Measurements from ENCODE around the gene KPNA1. TPM values are rescaled to one million over a fixed set of nuclear protein-coding genes. Genes with fewer than 3 reads are reported as not detected.
A peak's percentile ranks its signal among the peaks of the same experiment; 100 is the strongest.

The KPNA1 gene
- total and polyA plus RNA-seq, 2 of the 13 experiments (the other 11 are each of a cell fraction or from before 2014, with no cell fraction given), result 15.4 to 30.0 TPM

DNA sequence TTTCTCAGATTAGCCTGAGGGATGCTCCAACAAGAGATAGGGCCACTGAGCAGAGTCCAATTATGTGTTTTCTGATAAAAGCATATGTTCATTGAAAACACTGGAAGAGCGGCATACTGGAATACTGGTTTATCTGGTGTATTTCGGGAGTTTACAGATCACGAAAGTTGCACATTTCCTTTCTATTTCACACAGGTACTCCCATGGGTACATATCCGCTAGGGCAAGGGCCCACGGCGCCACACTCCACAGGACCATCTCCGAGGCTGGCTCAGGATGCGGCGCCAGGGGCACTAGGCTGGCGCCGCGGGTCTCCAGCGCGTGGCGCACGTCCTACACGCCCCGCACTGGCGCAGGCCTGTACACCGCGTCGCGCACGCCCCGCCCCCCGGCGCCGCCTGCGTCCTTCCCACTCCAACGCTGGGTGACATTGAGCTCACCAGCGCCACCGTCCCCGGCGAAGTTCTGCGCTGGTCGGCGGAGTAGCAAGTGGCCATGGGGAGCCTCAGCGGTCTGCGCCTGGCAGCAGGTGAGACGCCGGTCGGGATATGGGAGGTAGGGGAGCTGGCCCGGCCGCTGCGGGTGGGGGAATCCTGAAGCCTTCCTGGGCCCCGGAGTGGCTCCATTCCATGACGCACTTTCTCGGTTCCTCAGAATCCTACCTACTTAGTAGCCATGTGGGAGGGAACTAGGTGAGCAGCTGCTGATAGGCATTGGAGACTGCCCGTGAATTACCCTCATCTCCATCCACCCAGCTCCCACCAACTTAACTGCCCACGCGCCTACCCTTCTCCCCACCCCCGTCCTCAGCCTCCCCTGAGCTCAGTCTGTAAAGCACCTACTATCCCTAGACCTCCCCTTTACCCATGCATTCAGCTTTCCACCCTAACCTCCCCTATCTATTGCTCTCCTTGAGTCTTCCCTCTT lies 130.7 kb downstream of the KPNA1 start, which contains the start of gene FAM162A (continued):
- TF ChIP-seq SRSF1 (optimal IDR thresholded peaks at IDR 0.05; ENCODE audit: low read depth, low read length), result no peak
- peak; percentile 91 for TF ChIP-seq MEIS1 (CRISPR knock-in tag; IDR thresholded peaks at IDR 0.05; ENCODE audit: borderline replicate concordance)
- TF ChIP-seq, protein P1, sequence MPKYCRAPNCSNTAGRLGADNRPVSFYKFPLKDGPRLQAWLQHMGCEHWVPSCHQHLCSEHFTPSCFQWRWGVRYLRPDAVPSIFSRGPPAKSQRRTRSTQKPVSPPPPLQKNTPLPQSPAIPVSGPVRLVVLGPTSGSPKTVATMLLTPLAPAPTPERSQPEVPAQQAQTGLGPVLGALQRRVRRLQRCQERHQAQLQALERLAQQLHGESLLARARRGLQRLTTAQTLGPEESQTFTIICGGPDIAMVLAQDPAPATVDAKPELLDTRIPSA (CRISPR knock-in tag; IDR thresholded peaks at IDR 0.05; ENCODE audit: borderline replicate concordance), result peak; percentile 79; the same call in 1 of the 2 replicates
- no peak for TF ChIP-seq NFIB (CRISPR knock-in tag; IDR thresholded peaks at IDR 0.05; ENCODE audit: borderline replicate concordance)
- TF ChIP-seq KMT2A (CRISPR knock-in tag; IDR thresholded peaks at IDR 0.05), result peak; percentile 98
- TF ChIP-seq DNMT3B (CRISPR knock-in tag; conservative IDR thresholded peaks at IDR 0.05), result no peak
- TF ChIP-seq TMF1 (CRISPR knock-in tag; IDR thresholded peaks at IDR 0.05; ENCODE audit: low read depth), result peak; percentile 87
- TF ChIP-seq, protein P2, sequence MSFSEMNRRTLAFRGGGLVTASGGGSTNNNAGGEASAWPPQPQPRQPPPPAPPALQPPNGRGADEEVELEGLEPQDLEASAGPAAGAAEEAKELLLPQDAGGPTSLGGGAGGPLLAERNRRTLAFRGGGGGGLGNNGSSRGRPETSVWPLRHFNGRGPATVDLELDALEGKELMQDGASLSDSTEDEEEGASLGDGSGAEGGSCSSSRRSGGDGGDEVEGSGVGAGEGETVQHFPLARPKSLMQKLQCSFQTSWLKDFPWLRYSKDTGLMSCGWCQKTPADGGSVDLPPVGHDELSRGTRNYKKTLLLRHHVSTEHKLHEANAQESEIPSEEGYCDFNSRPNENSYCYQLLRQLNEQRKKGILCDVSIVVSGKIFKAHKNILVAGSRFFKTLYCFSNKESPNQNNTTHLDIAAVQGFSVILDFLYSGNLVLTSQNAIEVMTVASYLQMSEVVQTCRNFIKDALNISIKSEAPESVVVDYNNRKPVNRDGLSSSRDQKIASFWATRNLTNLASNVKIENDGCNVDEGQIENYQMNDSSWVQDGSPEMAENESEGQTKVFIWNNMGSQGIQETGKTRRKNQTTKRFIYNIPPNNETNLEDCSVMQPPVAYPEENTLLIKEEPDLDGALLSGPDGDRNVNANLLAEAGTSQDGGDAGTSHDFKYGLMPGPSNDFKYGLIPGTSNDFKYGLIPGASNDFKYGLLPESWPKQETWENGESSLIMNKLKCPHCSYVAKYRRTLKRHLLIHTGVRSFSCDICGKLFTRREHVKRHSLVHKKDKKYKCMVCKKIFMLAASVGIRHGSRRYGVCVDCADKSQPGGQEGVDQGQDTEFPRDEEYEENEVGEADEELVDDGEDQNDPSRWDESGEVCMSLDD (CRISPR knock-in tag; IDR thresholded peaks at IDR 0.05; ENCODE audit: borderline replicate concordance), result no peak
- TF ChIP-seq, protein P3, sequence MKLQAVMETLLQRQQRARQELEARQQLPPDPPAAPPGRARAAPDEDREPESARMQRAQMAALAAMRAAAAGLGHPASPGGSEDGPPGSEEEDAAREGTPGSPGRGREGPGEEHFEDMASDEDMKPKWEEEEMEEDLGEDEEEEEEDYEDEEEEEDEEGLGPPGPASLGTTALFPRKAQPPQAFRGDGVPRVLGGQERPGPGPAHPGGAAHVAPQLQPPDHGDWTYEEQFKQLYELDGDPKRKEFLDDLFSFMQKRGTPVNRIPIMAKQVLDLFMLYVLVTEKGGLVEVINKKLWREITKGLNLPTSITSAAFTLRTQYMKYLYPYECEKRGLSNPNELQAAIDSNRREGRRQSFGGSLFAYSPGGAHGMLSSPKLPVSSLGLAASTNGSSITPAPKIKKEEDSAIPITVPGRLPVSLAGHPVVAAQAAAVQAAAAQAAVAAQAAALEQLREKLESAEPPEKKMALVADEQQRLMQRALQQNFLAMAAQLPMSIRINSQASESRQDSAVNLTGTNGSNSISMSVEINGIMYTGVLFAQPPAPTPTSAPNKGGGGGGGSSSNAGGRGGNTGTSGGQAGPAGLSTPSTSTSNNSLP (IDR thresholded peaks at IDR 0.05; ENCODE audit: low read depth, low read length), result no peak
- no peak for TF ChIP-seq ZNF841 (CRISPR knock-in tag; IDR thresholded peaks at IDR 0.05; ENCODE audit: borderline replicate concordance)
- no peak for TF ChIP-seq NFRKB (IDR thresholded peaks at IDR 0.05)
- TF ChIP-seq ZNF883 (CRISPR knock-in tag; IDR thresholded peaks at IDR 0.05; ENCODE audit: not compliant biosample characterization), result peak; percentile 82
- peak; percentile 82; the same call in 1 of the 2 replicates for TF ChIP-seq ZNF124 (CRISPR knock-in tag; IDR thresholded peaks at IDR 0.05)
- peak; percentile 67; the same call in 1 of the 2 replicates for TF ChIP-seq ZBTB7A (CRISPR knock-in tag; IDR thresholded peaks at IDR 0.05)
- TF ChIP-seq ZNF333 (CRISPR knock-in tag; IDR thresholded peaks at IDR 0.05; ENCODE audit: borderline replicate concordance), result 0 out of 2 replicates have a peak, but pooled peaks have one; percentile 74
- TF ChIP-seq, protein P4, sequence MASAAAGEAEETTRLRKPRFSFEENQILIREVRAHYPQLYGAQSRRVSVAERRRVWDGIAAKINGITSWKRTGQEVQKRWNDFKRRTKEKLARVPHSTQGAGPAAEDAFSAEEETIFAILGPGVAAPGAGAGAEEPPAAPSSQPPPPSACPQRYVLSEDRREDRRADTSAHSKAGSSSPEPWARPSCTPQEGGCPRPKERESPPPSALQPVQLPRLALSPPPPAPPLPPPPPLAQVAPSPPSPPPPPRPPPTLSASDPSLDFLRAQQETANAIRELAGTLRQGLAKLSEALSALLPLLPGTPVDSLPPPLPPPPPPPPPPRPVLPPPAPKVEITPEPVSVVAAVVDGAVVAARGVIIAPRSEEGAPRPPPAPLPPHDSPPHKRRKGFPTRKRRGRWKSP (CRISPR knock-in tag; IDR thresholded peaks at IDR 0.05), result peak; percentile 98
- TF ChIP-seq RBAK (CRISPR knock-in tag; IDR thresholded peaks at IDR 0.05), result no peak
- no peak for TF ChIP-seq ZNF839 (CRISPR knock-in tag; IDR thresholded peaks at IDR 0.05; ENCODE audit: borderline replicate concordance)
- TF ChIP-seq NPAS2 (CRISPR knock-in tag; IDR thresholded peaks at IDR 0.05; ENCODE audit: borderline replicate concordance), result no peak

Measured in HepG2 (cell line).